Tibial artery (tissue), 4 donors: ENCODE results near the gene TDRD12.

Experiments used
- DNase-seq, 2 donors: peaks; one replicate each; pipeline ENCODE4 v3.0.0-alpha.2; 2019
- H3K27ac ChIP-seq, 2 donors: fragments of 200-600 bp; sonication (generic) in 1 of 2; 1 replicate in 1 of 2; 2 replicates in 1 of 2; pipeline ENCODE4 v1.5.1; 2018 to 2019; ENCODE audit warnings: mild to moderate bottlenecking in 1 of 2
- H3K27me3 ChIP-seq, 2 donors: fragments of 200-600 bp; sonication (generic) in 1 of 2; one replicate each; pipeline versions ENCODE4 v1.5.1 to v1.6.0; 2016 to 2019
- H3K36me3 ChIP-seq, 3 donors: fragments of 200-600 bp; sonication (generic) in 2 of 3; one replicate each; pipeline ENCODE4 v1.5.1; 2016 to 2019; ENCODE audit warnings: mild to moderate bottlenecking in 2 of 3
- H3K4me1 ChIP-seq, 4 donors: fragments of 200-600 bp; sonication (generic) in 2 of 4; 1 replicate in 3 of 4; 2 replicates in 1 of 4; pipeline ENCODE4 v1.5.1; 2016 to 2019
- H3K4me3 ChIP-seq, 2 donors: fragments of 200-600 bp; sonication (generic) in 1 of 2; 1 replicate in 1 of 2; 2 replicates in 1 of 2; pipeline ENCODE4 v1.5.1; 2018 to 2019; ENCODE audit warnings: mild to moderate bottlenecking in 2 of 2
- H3K9me3 ChIP-seq, 3 donors: fragments of 200-600 bp; sonication (generic) in 1 of 3; one replicate each; pipeline ENCODE4 v1.5.1; 2016 to 2019
- CTCF ChIP-seq, 2 experiments: fragments of 200-600 bp in 1 of 2; fragments of 450-650 bp in 1 of 2; IDR thresholded peaks; one replicate each; pipeline ENCODE4 v1.5.1; 2017 to 2019; ENCODE audit warnings: antibody characterized with exemption in 2 of 2, mild to moderate bottlenecking in 1 of 2, moderate library complexity in 1 of 2
- intact Hi-C: fragments of 100-400 bp; cut with DNase I; formaldehyde crosslinking; loops from one replicate; pipeline ENCODE4 v1.15.0; 2023; ENCODE audit warnings: low total_unique reads

TDRD12 gene

GRCh38 chr19:32813862-32814425 lies 94.4 kb downstream of the TDRD12 start:
- Histone ChIP-seq H3K27me3 (peaks cover 0 to 6% of the 10 kb centered on the region in 2 donors), H3K36me3 (no peaks in the 10 kb centered on the region), H3K9me3 (no peaks in the 10 kb centered on the region), H3K4me3 (no peak overlapping the region), H3K4me1 (no peaks in the 10 kb centered on the region), H3K27ac (no peak overlapping the region)
- TF ChIP-seq CTCF (IDR thresholded peaks at IDR 0.05): no peak
- intact Hi-C loops: no loop called here
- no peak for DNase-seq

GRCh38 chr19:32814624-32815023 lies 95.1 kb downstream of the TDRD12 start:
- no peak for TF ChIP-seq CTCF (IDR thresholded peaks at IDR 0.05)
- Histone ChIP-seq H3K36me3 (no peaks in the 10 kb centered on the region), H3K4me1 (no peaks in the 10 kb centered on the region), H3K9me3 (no peaks in the 10 kb centered on the region), H3K27me3 (peaks cover 0 to 6% of the 10 kb centered on the region in 2 donors), H3K4me3 (no peak overlapping the region), H3K27ac (no peak overlapping the region)
- intact Hi-C loops: no loop called here
- no peak for DNase-seq

- DNase-seq: no peak
- H3K27me3 ChIP-seq: peaks cover 0 to 6% of the 10 kb centered on the region in 2 donors
- no peak for TF ChIP-seq CTCF (IDR thresholded peaks at IDR 0.05)
- H3K9me3 ChIP-seq: no peaks in the 10 kb centered on the region
- H3K4me3 ChIP-seq: no peak overlapping the region
- H3K4me1 ChIP-seq: no peaks in the 10 kb centered on the region
- intact Hi-C loops: no loop called here
- no peak overlapping the region for H3K27ac ChIP-seq
- H3K36me3 ChIP-seq: no peaks in the 10 kb centered on the region
These were observed 97.1 kb downstream of the TDRD12 start for GRCh38 chr19:32816555-32817099.

GRCh38 chr19:32817569-32818476 lies 98.3 kb downstream of the TDRD12 start:
- no peaks in the 10 kb centered on the region for H3K36me3 ChIP-seq
- DNase-seq: no peak
- intact Hi-C loops: no loop called here

GRCh38 chr19:32818536-32818935 lies 99.0 kb downstream of the TDRD12 start:
- Histone ChIP-seq H3K4me3 (no peak overlapping the region), H3K4me1 (no peaks in the 10 kb centered on the region), H3K9me3 (no peaks in the 10 kb centered on the region), H3K27me3 (peaks cover 0 to 6% of the 10 kb centered on the region in 2 donors), H3K27ac (no peak overlapping the region), H3K36me3 (no peaks in the 10 kb centered on the region)
- intact Hi-C loops: no loop called here
- no peak for TF ChIP-seq CTCF (IDR thresholded peaks at IDR 0.05)
- no peak for DNase-seq

More at GRCh38 chr19:32817569-32818476, 98.3 kb downstream of the TDRD12 start:
- Histone ChIP-seq H3K4me3 (no peak overlapping the region), H3K27ac (no peak overlapping the region), H3K27me3 (peaks cover 0 to 6% of the 10 kb centered on the region in 2 donors), H3K4me1 (no peaks in the 10 kb centered on the region), H3K9me3 (no peaks in the 10 kb centered on the region)
- TF ChIP-seq CTCF (IDR thresholded peaks at IDR 0.05): no peak
